AG09309 (cell line): ENCODE results near the gene SLC39A11.
"Not testable (repeated sequence)": the region's sequence is repeated elsewhere in the genome, so short reads cannot be mapped to it uniquely, and the experiment has no call there.

Experiments used
- DNase-seq: peaks from one replicate; pipeline ENCODE4 v3.0.0-alpha.2; 2010; ENCODE audit warnings: low read depth
- H3K4me3 ChIP-seq: 2 replicates; pipeline ENCODE4 v1.5.1; 2011; ENCODE audit warnings: mild to moderate bottlenecking, low read depth, low read length, moderate library complexity; ENCODE audit not compliant: control insufficient read depth
- CTCF ChIP-seq: IDR thresholded peaks from 2 replicates; pipeline ENCODE4 v1.5.1; 2011; ENCODE audit warnings: mild to moderate bottlenecking, low read depth, low read length, inconsistent platforms; ENCODE audit not compliant: insufficient read depth, control insufficient read depth; ENCODE audit errors: missing control alignments

SLC39A11 gene

GRCh38 chr17:72710834-72711233 lies 381.7 kb downstream of the SLC39A11 start:
- no peak for TF ChIP-seq CTCF
- no peak overlapping the region for H3K4me3 ChIP-seq
- no peak for DNase-seq

- H3K4me3 ChIP-seq: no peak overlapping the region
- TF ChIP-seq CTCF: no peak
- no peak for DNase-seq
These were observed 382.3 kb downstream of the SLC39A11 start for GRCh38 chr17:72710202-72710601.

GRCh38 chr17:72708682-72709081 lies 383.8 kb downstream of the SLC39A11 start:
- DNase-seq, H3K4me3 ChIP-seq: not testable (repeated sequence)

- no peak overlapping the region for H3K4me3 ChIP-seq
- DNase-seq: no peak
- TF ChIP-seq CTCF: no peak
These were observed 384.6 kb downstream of the SLC39A11 start for GRCh38 chr17:72707881-72708280.

GRCh38 chr17:72706396-72706981 lies 386.0 kb downstream of the SLC39A11 start:
- TF ChIP-seq CTCF: no peak
- H3K4me3 ChIP-seq: no peak overlapping the region
- DNase-seq: no peak

- TF ChIP-seq CTCF: no peak
These were observed 386.5 kb downstream of the SLC39A11 start for GRCh38 chr17:72705905-72706395.

GRCh38 chr17:72702998-72703397 lies 389.5 kb downstream of the SLC39A11 start:
- peak; percentile 74 for DNase-seq
- TF ChIP-seq CTCF: no peak

More at GRCh38 chr17:72705905-72706395, 386.5 kb downstream of the SLC39A11 start:
- no peak overlapping the region for H3K4me3 ChIP-seq
- no peak for DNase-seq

More at GRCh38 chr17:72702998-72703397, 389.5 kb downstream of the SLC39A11 start:
- no peak overlapping the region for H3K4me3 ChIP-seq
